H1 (cell line): ENCODE results near the gene TRAPPC3. TPM values are rescaled to one million over a fixed set of nuclear protein-coding genes. Genes with fewer than 3 reads are reported as not detected.

ENCODE experiments used
- CTCF ChIA-PET: fragments of 300-600 bp; sonication (Branson Sonifier 250); formaldehyde crosslinking; loops from one replicate; lab custom pipeline; 2021; ENCODE audit not compliant: partially characterized antibody; lab: Charles Lee
- POLR2A ChIA-PET: fragments of 300-600 bp; sonication (Branson Sonifier 250); formaldehyde crosslinking; loops from one replicate; lab custom pipeline; 2021; ENCODE audit warnings: inconsistent platforms; ENCODE audit not compliant: partially characterized antibody; lab: Charles Lee
- DNase-seq, 2 experiments: peaks; one replicate each; pipeline versions ENCODE4 v3.0.0 to v3.0.0-alpha.2; 2010 to 2022; ENCODE audit warnings: low spot score in 2 of 2, low read depth in 1 of 2, mixed read lengths in 1 of 2
- FAIRE-seq: peaks from 2 replicates; lab custom pipeline; 2011; peaks lifted over from hg19 to GRCh38; lab: Jason Lieb, UNC
- H2AFZ ChIP-seq: 2 replicates; pipeline ENCODE4 v1.8.1; 2012; ENCODE audit warnings: low read length, inconsistent platforms
- H2AK5ac ChIP-seq: 2 replicates; pipeline ENCODE4 v1.6.1; 2013; ENCODE audit warnings: low read depth, low read length
- H2BK120ac ChIP-seq: replicated peaks from 2 replicates; pipeline ENCODE3; 2013; ENCODE audit warnings: low read depth, low read length, inconsistent platforms
- H2BK12ac ChIP-seq: 2 replicates; pipeline ENCODE4 v1.6.1; 2013; ENCODE audit warnings: low read depth, low read length
- H2BK15ac ChIP-seq: 2 replicates; pipeline ENCODE4 v1.6.1; 2013; ENCODE audit warnings: low read length
- H2BK20ac ChIP-seq: 2 replicates; pipeline ENCODE4 v1.6.1; 2013; ENCODE audit warnings: low read length
- H2BK5ac ChIP-seq: 2 replicates; pipeline ENCODE4 v1.6.1; 2013; ENCODE audit warnings: low read depth, low read length
- H3K14ac ChIP-seq: 2 replicates; pipeline ENCODE4 v1.6.1; 2013; ENCODE audit warnings: inconsistent platforms; ENCODE audit not compliant: insufficient read length
- H3K18ac ChIP-seq: 2 replicates; pipeline ENCODE4 v1.6.1; 2013; ENCODE audit warnings: low read length; ENCODE audit errors: extremely low read depth
- H3K23ac ChIP-seq: 2 replicates; pipeline ENCODE4 v1.6.1; 2013; ENCODE audit warnings: inconsistent platforms; ENCODE audit not compliant: insufficient read length
- H3K23me2 ChIP-seq: 2 replicates; pipeline ENCODE4 v1.6.1; 2013; ENCODE audit warnings: low read depth, low read length
- H3K27ac ChIP-seq: 2 replicates; pipeline ENCODE4 v1.6.1; 2011; ENCODE audit warnings: low read depth, low read length, inconsistent platforms
- H3K27me3 ChIP-seq, 4 experiments: replicated peaks in 1 of 4; 1 replicate in 1 of 4; 2 replicates in 3 of 4; pipeline versions ENCODE4 v1.6.1 to v1.8.1; 2011 to 2013; ENCODE audit warnings: low read length in 3 of 4, mild to moderate bottlenecking in 3 of 4, inconsistent platforms in 2 of 4, mixed read lengths in 2 of 4, moderate library complexity in 1 of 4; ENCODE audit not compliant: control insufficient read depth in 3 of 4, insufficient read depth in 3 of 4; ENCODE audit errors: extremely low read depth in 1 of 4
- H3K36me3 ChIP-seq, 4 experiments: 2 replicates each; pipeline versions ENCODE4 v1.6.1 to v1.8.1; 2011 to 2013; ENCODE audit warnings: mild to moderate bottlenecking in 4 of 4, low read length in 3 of 4, moderate library complexity in 2 of 4, control low read depth in 1 of 4, inconsistent platforms in 1 of 4; ENCODE audit not compliant: insufficient read depth in 4 of 4, control insufficient read depth in 2 of 4
- H3K4ac ChIP-seq: replicated peaks from 2 replicates; pipeline ENCODE3; 2013; ENCODE audit warnings: low read length, low read depth, mixed read lengths, inconsistent platforms; ENCODE audit not compliant: insufficient read length
- H3K4me1 ChIP-seq, 4 experiments: replicated peaks in 1 of 4; 1 replicate in 1 of 4; 2 replicates in 3 of 4; pipeline versions ENCODE4 v1.6.1 to v1.8.1; 2011 to 2013; ENCODE audit warnings: low read length in 3 of 4, inconsistent platforms in 2 of 4, mixed read lengths in 1 of 4; ENCODE audit not compliant: insufficient read depth in 4 of 4, control insufficient read depth in 3 of 4
- H3K4me2 ChIP-seq, 2 experiments: 2 replicates each; pipeline versions ENCODE4 v1.6.1 to v1.8.1; 2011 to 2013; ENCODE audit warnings: low read depth in 2 of 2, low read length in 2 of 2, control low read depth in 1 of 2, inconsistent platforms in 1 of 2, mild to moderate bottlenecking in 1 of 2; ENCODE audit not compliant: insufficient read depth in 1 of 2
- H3K4me3 ChIP-seq, 4 experiments: fragments of 200-600, 300-600 bp in 1 of 4; sonication (generic), shearing (Covaris generic), sonication (Bioruptor Twin) in 1 of 4; 2 replicates each; pipeline versions ENCODE4 v1.5.1 to v1.8.1; 2011 to 2016; ENCODE audit warnings: low read length in 4 of 4, low read depth in 3 of 4, control low read depth in 2 of 4, inconsistent platforms in 2 of 4, mild to moderate bottlenecking in 2 of 4, mixed read lengths in 1 of 4, moderate library complexity in 1 of 4; ENCODE audit not compliant: insufficient read depth in 2 of 4; ENCODE audit errors: extremely low read depth in 1 of 4
- H3K56ac ChIP-seq: replicated peaks from 2 replicates; pipeline ENCODE3; 2013; ENCODE audit warnings: low read depth, mild to moderate bottlenecking, mixed read lengths, low read length, inconsistent platforms; ENCODE audit not compliant: insufficient read length
- H3K79me1 ChIP-seq: 2 replicates; pipeline ENCODE4 v1.6.1; 2013; ENCODE audit warnings: low read depth, low read length, control low read depth
- H3K79me2 ChIP-seq, 2 experiments: 2 replicates each; pipeline versions ENCODE4 v1.6.1 to v1.8.1; 2012 to 2013; ENCODE audit warnings: low read length in 2 of 2, mild to moderate bottlenecking in 2 of 2, inconsistent platforms in 1 of 2; ENCODE audit not compliant: insufficient read depth in 2 of 2, control insufficient read depth in 1 of 2
- H3K9ac ChIP-seq, 4 experiments: replicated peaks in 1 of 4; 1 replicate in 1 of 4; 2 replicates in 3 of 4; pipeline versions ENCODE4 v1.6.1 to v1.8.1; 2011 to 2013; ENCODE audit warnings: low read depth in 3 of 4, low read length in 3 of 4, control low read depth in 2 of 4, mild to moderate bottlenecking in 2 of 4, moderate library complexity in 2 of 4, inconsistent platforms in 1 of 4; ENCODE audit errors: extremely low read depth in 1 of 4
- H3K9me3 ChIP-seq, 2 experiments: 2 replicates each; pipeline versions ENCODE4 v1.6.1 to v1.8.1; 2012 to 2013; ENCODE audit warnings: mild to moderate bottlenecking in 2 of 2, moderate library complexity in 2 of 2, control low read depth in 1 of 2, inconsistent platforms in 1 of 2, low read depth in 1 of 2, low read length in 1 of 2, mixed read lengths in 1 of 2; ENCODE audit not compliant: insufficient read depth in 2 of 2
- H4K20me1 ChIP-seq, 2 experiments: replicated peaks in 1 of 2; 2 replicates each; pipeline versions ENCODE3 to v1.8.1; 2011 to 2013; ENCODE audit warnings: inconsistent platforms in 2 of 2, low read length in 2 of 2, mild to moderate bottlenecking in 1 of 2; ENCODE audit not compliant: insufficient read depth in 2 of 2, control insufficient read depth in 1 of 2
- H4K5ac ChIP-seq: 2 replicates; pipeline ENCODE4 v1.6.1; 2013; ENCODE audit warnings: low read length, low read depth, mixed read lengths, inconsistent platforms; ENCODE audit not compliant: insufficient read length
- H4K8ac ChIP-seq: 2 replicates; pipeline ENCODE4 v1.8.0; 2013; ENCODE audit warnings: mild to moderate bottlenecking, moderate library complexity, low read length, inconsistent platforms; ENCODE audit not compliant: insufficient read depth; ENCODE audit errors: extremely low read depth
- H4K91ac ChIP-seq: replicated peaks from 2 replicates; pipeline ENCODE3; 2013; ENCODE audit warnings: low read length, mixed read lengths, inconsistent platforms; ENCODE audit not compliant: insufficient read length
- ASH2L ChIP-seq: fragments of 200-600, 300-600 bp; sonication (generic); IDR thresholded peaks from one replicate; pipeline ENCODE4 v1.7.1; 2017; ENCODE audit warnings: low read length
- ATF3 ChIP-seq: IDR thresholded peaks from 2 replicates; pipeline ENCODE4 v1.6.1; 2011; ENCODE audit warnings: low read depth, mild to moderate bottlenecking, low read length; ENCODE audit not compliant: insufficient read depth
- EZH2 ChIP-seq: fragments of 200-600 bp; sonication (generic); IDR thresholded peaks from 2 replicates; pipeline ENCODE4 v1.7.1; 2012; ENCODE audit warnings: low read depth, mild to moderate bottlenecking, moderate library complexity, low read length, inconsistent platforms; ENCODE audit not compliant: severe bottlenecking
- HDAC2 ChIP-seq, 2 experiments: fragments of 300-600 bp in 1 of 2; sonication (generic) in 1 of 2; IDR thresholded peaks; 2 replicates each; pipeline ENCODE4 v1.6.1; 2011 to 2012; ENCODE audit warnings: low read depth in 2 of 2, low read length in 2 of 2, mild to moderate bottlenecking in 2 of 2, moderate library complexity in 2 of 2, borderline replicate concordance in 1 of 2, inconsistent platforms in 1 of 2
- HDAC6 ChIP-seq: IDR thresholded peaks from one replicate; pipeline ENCODE4 v1.7.1; 2012; ENCODE audit warnings: low read depth, mild to moderate bottlenecking, inconsistent platforms, low read length, moderate library complexity
- JUND ChIP-seq: IDR thresholded peaks from 2 replicates; pipeline ENCODE4 v1.6.1; 2011; ENCODE audit warnings: mild to moderate bottlenecking, improper control_type of control experiment, low read length
- KDM1A ChIP-seq: fragments of 200-600, 300-600 bp; sonication (generic); IDR thresholded peaks from 2 replicates; pipeline ENCODE4 v1.7.1; 2016; ENCODE audit warnings: mild to moderate bottlenecking, low read length, borderline replicate concordance
- KDM4A ChIP-seq: IDR thresholded peaks from one replicate; pipeline ENCODE4 v1.7.1; 2012; ENCODE audit warnings: low read depth, mild to moderate bottlenecking, moderate library complexity, low read length, inconsistent platforms; ENCODE audit not compliant: severe bottlenecking
- POU5F1 ChIP-seq: IDR thresholded peaks from 2 replicates; pipeline ENCODE4 v1.6.1; 2011; ENCODE audit warnings: low read depth, mild to moderate bottlenecking, low read length, moderate library complexity
- SIRT6 ChIP-seq: IDR thresholded peaks from one replicate; pipeline ENCODE4 v1.7.1; 2012; ENCODE audit warnings: low read length, inconsistent platforms
- SP2 ChIP-seq: IDR thresholded peaks from 2 replicates; pipeline ENCODE4 v1.6.1; 2012; ENCODE audit warnings: mild to moderate bottlenecking, low read length, inconsistent platforms
- SP4 ChIP-seq: IDR thresholded peaks from 2 replicates; pipeline ENCODE4 v1.6.1; 2012; ENCODE audit warnings: low read length, inconsistent platforms
- WGBS, 2 experiments: shearing (Covaris generic) in 1 of 2; methylation state at CpG; one replicate each; pipeline versions ENCODE4 v1.1.6 to v1.1.7; 2013 to 2015; ENCODE audit warnings: low lambda C conversion rate in 2 of 2, mixed read lengths in 2 of 2, inconsistent platforms in 1 of 2, low coverage in 1 of 2, missing lambda C conversion rate in 1 of 2; ENCODE audit not compliant: insufficient replicate concordance in 2 of 2, insufficient coverage in 1 of 2, insufficient read length in 1 of 2; ENCODE audit errors: extremely low coverage in 1 of 2, missing lambda C conversion rate in 1 of 2; 5-methylcytosine and 5-hydroxymethylcytosine counted together
- polyA plus RNA-seq, 7 experiments: library from polyadenylated mRNA; depleted of rRNA in 3 of 7; stranded (reverse) in 5 of 7; unstranded in 2 of 7; fragments of >200 nt in 5 of 7; fragments of 200-250 nt in 2 of 7; gene quantifications; 1 replicate in 5 of 7; 2 replicates in 1 of 7; 4 replicates in 1 of 7; pipeline versions ENCODE4 v1.2.1 to v1.2.3, GENCODE V29; 2011 to 2013; ENCODE audit warnings: missing spikeins in 2 of 7, mixed read lengths in 2 of 7
- total RNA-seq: library from RNA; stranded (reverse); fragmentation: NEBNext Ultra II Directional; extraction: Animal tissue kit (Norgen Biotek cat#: 25700); gene quantifications from 2 replicates; pipeline ENCODE4 v1.2.1, GENCODE V29; 2021

TRAPPC3 gene
- total and polyA plus RNA-seq, 2 of the 8 experiments (the other 6 are each of a cell fraction or from before 2014, with no cell fraction given): 47.8 to 51.0 TPM

DNA sequence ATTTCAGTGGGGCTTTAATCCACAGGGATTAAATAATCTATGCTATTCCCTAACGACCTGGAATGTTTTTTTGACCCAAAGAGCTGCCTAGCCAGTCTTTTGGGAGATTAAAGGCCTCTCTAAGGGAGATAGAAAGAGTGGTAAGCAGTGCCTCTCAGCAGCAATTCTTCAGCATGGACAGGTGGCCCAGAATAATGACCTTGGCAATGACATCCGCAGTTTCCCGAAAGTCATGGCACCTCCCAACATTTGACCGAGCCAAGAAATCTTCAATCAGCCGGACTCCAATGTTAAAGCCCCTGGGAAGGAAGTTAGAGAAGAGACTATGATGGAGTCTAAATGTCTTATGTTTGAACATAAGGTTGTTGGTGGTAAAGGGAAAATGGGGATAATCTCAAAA is 9.8 kb downstream of the TRAPPC3 start:
- Histone ChIP-seq H4K5ac (no peak overlapping the region), H3K18ac (no peak overlapping the region), H4K8ac (no peak overlapping the region), H3K36me3 (peaks cover 0 to 3% (median 0%) of the 10 kb centered on the region in 4 experiments; a peak in 4 of 8 replicates), H2BK5ac (no peak overlapping the region), H4K20me1 (peaks cover 0 to 2% of the 10 kb centered on the region in 2 experiments), H3K4me3 (no peak overlapping the region), H2AFZ (no peak overlapping the region), H3K27ac (no peak overlapping the region), H3K23me2 (no peaks in the 10 kb centered on the region), H2BK20ac (no peak overlapping the region), H3K4ac (no peak overlapping the region), H3K27me3 (no peaks in the 10 kb centered on the region), H3K79me2 (no peaks in the 10 kb centered on the region), H3K56ac (no peak overlapping the region), H2BK120ac (no peak overlapping the region), H3K9me3 (no peaks in the 10 kb centered on the region), H2BK15ac (no peak overlapping the region), H3K4me1 (peaks cover 0 to under 1% (median 0%) of the 10 kb centered on the region in 4 experiments; a peak in 2 of 7 replicates), H3K4me2 (no peak overlapping the region), H3K79me1 (0 out of 2 replicates have a peak, but pooled peaks cover 1% of the 10 kb centered on the region), H3K23ac (no peak overlapping the region), H4K91ac (no peak overlapping the region), H2AK5ac (no peak overlapping the region), H3K14ac (no peak overlapping the region), H2BK12ac (no peak overlapping the region), H3K9ac (no peak overlapping the region)
- WGBS, 2 experiments: 93% methylated on average over 5 of the region's 5 CpGs; no CpG with 5 or more reads in 1 of the 2 experiments
- POLR2A ChIA-PET: no interaction called here
- CTCF ChIA-PET: interaction anchor here (1.5 to 20.9 kb wide), 2 partner anchors 10 to 35 kb away, joined by 3 to 738 read pairs; partner anchors contain the start of genes ADPRS and TRAPPC3
- DNase-seq (no peak), FAIRE-seq (no peak)
- no peak for TF ChIP-seq SP4
- no peak for TF ChIP-seq ASH2L
- no peak for TF ChIP-seq SIRT6
- TF ChIP-seq JUND: no peak
- TF ChIP-seq ATF3: no peak
- no peak for TF ChIP-seq POU5F1
- TF ChIP-seq EZH2: no peak
- no peak for TF ChIP-seq KDM1A
- no peak for TF ChIP-seq SP2
- no peak for TF ChIP-seq KDM4A
- no peak for TF ChIP-seq HDAC2 (IDR thresholded peaks at IDR 0.05; ENCODE audit: borderline replicate concordance in 1 of 2, low read depth in 2 of 2, low read length in 2 of 2)
- TF ChIP-seq HDAC6: no peak
